ENCODE data around the gene USHBP1.

GRCh38 chr19:17226002-17226933, 38.3 kb downstream of the USHBP1 start, which contains the start of gene OCEL1:
- TF ChIP-seq POLR2AphosphoS5 (IDR thresholded peaks at IDR 0.05; ENCODE audit: borderline replicate concordance, low read depth, low read length) = peak; percentile 77
- no peak for TF ChIP-seq EZH2 (IDR thresholded peaks at IDR 0.05)
